Measurements from ENCODE around the gene NUP62. TPM values are rescaled to one million over a fixed set of nuclear protein-coding genes. Genes with fewer than 3 reads are reported as not detected.
"Not testable (repeated sequence)": the region's sequence is repeated elsewhere in the genome, so short reads cannot be mapped to it uniquely, and the experiment has no call there.

The NUP62 gene
- 10 to 100 TPM; 15.0 to 22.3 (median 16.4) TPM for polyA plus RNA-seq

DNA sequence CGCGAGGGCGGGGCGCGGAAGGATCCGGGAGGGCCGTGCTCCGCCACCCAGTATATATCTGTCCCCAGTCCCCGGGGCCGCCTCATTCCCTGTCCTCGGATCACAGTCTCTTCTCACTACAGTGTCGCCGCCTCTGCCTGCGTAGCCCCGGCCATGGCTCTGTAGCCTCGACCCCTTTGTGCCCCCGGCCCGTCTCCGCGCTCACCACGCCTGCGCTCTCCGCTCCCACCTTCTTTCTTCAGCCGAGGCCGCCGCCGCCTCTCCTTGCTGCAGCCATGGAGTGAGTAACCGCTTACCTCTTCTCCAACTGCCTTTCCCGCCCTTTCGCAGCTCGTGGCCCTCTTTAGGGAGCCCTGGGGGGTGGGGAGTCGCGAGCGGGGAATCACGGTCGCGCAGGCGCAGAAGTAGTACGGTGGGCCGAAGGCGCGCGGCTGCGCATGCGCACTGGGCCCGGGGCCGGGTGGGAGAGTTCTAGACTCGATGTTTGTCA, at the start of gene NUP62, which contains the start of gene ATF5:
Gene NUP62 (minus strand): TSS at position 384 of the 490 bp plus-strand sequence. CDS start 19,697 bp downstream, outside the sequence.
Gene ATF5 (plus strand): TSS at position 85 of the 490 bp plus-strand sequence. CDS start 1,646 bp downstream, outside the sequence.
- 0 to 1% (median 1%) methylated on average over 41 to 48 of the region's 48 CpGs for WGBS, 3 donors

DNA sequence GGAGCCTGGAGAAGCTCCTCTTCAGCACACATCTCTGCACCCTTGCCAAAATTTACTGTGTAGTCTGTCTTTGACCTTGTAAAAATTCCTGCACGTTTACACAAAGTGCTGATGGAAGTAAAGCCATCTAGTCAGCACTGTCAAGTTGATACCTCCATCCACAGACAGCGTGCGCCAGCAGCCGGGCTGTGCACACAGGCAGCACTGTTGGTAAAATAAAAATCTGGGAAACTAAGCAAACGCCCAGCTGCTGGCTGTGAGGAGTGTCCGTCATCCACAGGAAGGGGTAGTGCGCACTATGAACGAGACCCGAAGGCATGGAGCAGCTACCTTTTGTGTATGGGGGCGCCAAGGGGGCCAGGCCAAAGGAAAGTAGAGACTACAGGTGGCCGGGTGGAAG, 49.0 kb upstream of the NUP62 start:
- no peak overlapping the region for H3K27ac ChIP-seq (ENCODE audit: low read depth, low read length)
- WGBS, 3 donors = 82 to 88% (median 84%) methylated on average over 11 of the region's 11 CpGs

More for the DNA sequence above, at the start of gene NUP62, which contains the start of gene ATF5:
- H3K27ac ChIP-seq (ENCODE audit: low read depth, low read length) = peak within 1 kb of the TSS; percentile 59

DNA sequence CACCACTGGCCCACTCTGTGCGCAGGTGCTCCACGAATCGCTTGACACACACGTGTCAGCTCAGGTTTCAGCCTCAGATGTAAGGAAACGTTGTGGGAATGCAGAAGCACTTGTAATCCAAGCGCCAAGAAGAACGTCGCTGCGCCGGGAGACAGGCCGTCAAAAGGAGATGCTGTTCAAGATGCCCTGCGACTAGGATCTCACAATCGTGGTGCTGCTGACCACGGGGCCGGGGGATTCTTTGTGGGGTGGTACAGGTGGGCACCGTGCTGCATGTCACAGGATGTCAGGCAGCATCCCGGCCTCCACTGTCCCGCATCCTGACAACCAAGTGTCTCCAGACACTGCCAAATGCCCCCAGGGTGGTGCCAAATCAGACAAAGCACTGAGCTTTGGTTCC, 48.6 kb upstream of the NUP62 start:
- no peak overlapping the region for H3K27ac ChIP-seq (ENCODE audit: low read depth, low read length)
- WGBS, 3 donors = 82 to 91% (median 85%) methylated on average over 18 of the region's 18 CpGs

DNA sequence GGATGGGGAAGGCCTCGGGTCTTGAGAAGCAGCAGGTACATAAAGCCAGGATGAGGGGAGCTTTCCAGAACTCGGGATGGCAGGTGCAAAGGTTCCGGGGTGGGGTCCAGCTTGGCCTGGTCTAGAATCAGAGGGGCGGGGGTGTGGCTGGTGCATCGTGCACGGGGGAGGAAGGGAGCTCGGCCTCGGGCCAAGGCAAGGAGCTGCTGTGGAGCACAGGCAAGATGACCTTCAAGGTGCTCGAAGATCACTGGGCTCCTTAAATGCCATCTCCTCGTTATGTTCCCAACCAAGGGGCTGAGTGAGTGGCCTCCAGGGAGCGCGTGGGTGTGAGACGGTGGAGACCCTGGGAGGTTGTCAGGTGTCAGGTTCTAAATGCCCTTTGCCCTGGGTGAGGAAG, 47.8 kb upstream of the NUP62 start:
- H3K27ac ChIP-seq (ENCODE audit: low read depth, low read length) = no peak overlapping the region
- 82 to 89% (median 87%) methylated on average over 13 of the region's 13 CpGs for WGBS, 3 donors

GRCh38 chr19:49976496-49976895, 47.2 kb upstream of the NUP62 start:
- 61 to 75% (median 70%) methylated on average over 3 of the region's 3 CpGs for WGBS, 3 donors

DNA sequence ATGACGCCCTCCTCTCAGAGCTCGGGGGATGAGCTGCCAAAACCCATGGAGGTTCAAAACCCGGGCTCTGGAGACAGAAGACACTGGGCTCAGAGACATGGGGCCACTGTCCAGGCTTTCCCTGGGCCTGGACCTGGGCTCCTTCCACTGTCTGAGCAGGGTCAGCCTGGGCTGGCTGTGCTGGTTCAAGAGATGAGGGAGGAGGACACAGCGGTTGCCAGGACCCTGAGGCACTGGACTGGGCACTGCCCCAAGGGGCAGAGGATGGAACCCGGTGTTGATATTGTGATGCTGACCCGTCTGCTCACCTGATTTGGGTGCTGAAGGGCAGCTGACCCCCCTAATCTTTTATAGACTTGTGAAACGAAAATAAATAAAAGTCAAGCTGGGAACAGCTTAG, 45.7 kb upstream of the NUP62 start:
- WGBS, 3 donors = 83 to 87% (median 84%) methylated on average over 7 of the region's 7 CpGs
- H3K27ac ChIP-seq (ENCODE audit: low read depth, low read length) = no peak overlapping the region

More at GRCh38 chr19:49976496-49976895, 47.2 kb upstream of the NUP62 start:
- no peak overlapping the region for H3K27ac ChIP-seq (ENCODE audit: low read depth, low read length)

- no peak overlapping the region for H3K27ac ChIP-seq (ENCODE audit: low read depth, low read length)
- 65 to 91% (median 74%) methylated on average over 18 of the region's 18 CpGs for WGBS, 3 donors
Observed at GRCh38 chr19:49973987-49974386, 44.7 kb upstream of the NUP62 start.

- WGBS, 3 donors = 82 to 86% (median 86%) methylated on average over 6 of the region's 6 CpGs
- H3K27ac ChIP-seq (ENCODE audit: low read depth, low read length) = no peak overlapping the region
Observed at GRCh38 chr19:49972841-49973240, 43.5 kb upstream of the NUP62 start.

- WGBS, 3 donors = 8 to 70% (median 69%) methylated on average over 7 to 12 of the region's 12 CpGs
- H3K27ac ChIP-seq (ENCODE audit: low read depth, low read length) = no peak overlapping the region
Observed at GRCh38 chr19:49971991-49972411, 42.7 kb upstream of the NUP62 start.

DNA sequence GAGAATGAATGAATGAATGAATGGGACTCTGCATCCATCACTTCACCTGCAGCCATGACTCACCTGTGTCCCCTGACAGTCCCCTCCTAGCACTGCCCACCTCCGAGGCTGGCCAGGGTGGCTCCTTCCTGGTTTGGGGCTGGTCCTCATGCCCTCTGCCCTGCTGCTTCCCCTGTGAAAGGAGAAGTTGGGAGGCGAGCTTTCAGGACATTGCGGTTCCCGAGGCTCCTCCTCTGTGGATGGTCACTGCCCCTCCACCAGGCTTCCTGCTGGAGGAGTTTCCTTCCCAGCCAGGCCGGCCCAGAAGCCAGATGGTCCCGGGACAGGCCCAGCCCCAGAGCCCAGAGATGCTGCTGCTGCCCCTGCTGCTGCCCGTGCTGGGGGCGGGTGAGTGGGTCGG, 40.1 kb upstream of the NUP62 start:
- H3K27ac ChIP-seq (ENCODE audit: low read depth, low read length) = not testable (repeated sequence)
- whole genome bisulfite sequencing, 3 donors = 10 to 44% (median 11%) methylated on average over 4 of the region's 9 CpGs

- H3K27ac ChIP-seq (ENCODE audit: low read depth, low read length) = no peak overlapping the region
- WGBS, 3 donors = 56 to 80% (median 60%) methylated on average over 5 of the region's 5 CpGs
Observed at GRCh38 chr19:49968279-49968922, 39.1 kb upstream of the NUP62 start.

DNA sequence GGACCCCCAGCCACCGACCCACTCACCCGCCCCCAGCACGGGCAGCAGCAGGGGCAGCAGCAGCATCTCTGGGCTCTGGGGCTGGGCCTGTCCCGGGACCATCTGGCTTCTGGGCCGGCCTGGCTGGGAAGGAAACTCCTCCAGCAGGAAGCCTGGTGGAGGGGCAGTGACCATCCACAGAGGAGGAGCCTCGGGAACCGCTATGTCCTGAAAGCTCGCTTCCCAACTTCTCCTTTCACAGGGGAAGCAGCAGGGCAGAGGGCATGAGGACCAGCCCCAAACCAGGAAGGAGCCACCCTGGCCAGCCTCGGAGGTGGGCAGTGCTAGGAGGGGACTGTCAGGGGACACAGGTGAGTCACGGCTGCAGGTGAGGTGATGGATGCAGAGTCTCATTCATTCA, 31.7 kb upstream of the NUP62 start, which contains the start of gene SIGLEC11:
Gene SIGLEC11 (minus strand): TSS at position 193 of the 400 bp plus-strand sequence. CDS start 91 bp downstream, at position 102.
- not testable (repeated sequence) for H3K27ac ChIP-seq (ENCODE audit: low read depth, low read length)
- 40 to 68% (median 54%) methylated on average over 5 of the region's 10 CpGs for WGBS, 3 donors

DNA sequence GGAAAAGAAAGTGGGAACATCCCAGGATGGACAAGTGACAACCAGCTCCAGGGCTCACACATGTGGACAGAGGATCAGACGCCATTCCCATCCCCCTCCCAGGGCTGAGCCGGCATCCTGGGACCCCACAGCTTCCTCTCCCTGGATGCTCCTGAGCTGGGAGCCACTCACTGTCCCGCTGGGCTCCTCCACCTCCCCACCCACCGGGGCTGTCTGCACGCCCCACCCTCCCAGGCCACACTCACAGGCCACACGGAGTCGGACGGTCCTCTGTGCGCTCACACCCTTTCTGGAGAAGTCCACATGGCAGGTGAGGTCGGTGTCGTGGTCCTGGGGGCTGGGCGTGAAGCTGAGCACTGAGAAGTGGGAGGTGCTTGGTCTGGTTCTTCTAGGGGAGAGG, 30.6 kb upstream of the NUP62 start:
- WGBS, 3 donors = 20 to 43% methylated on average over 1 to 2 of the region's 12 CpGs; no CpG with 5 or more reads in 1 of the 3 donors
- H3K27ac ChIP-seq (ENCODE audit: low read depth, low read length) = not testable (repeated sequence)

- H3K27ac ChIP-seq (ENCODE audit: low read depth, low read length) = not testable (repeated sequence)
- 45 to 67% (median 63%) methylated on average over 13 of the region's 13 CpGs for whole genome bisulfite sequencing, 3 donors
Observed at GRCh38 chr19:49958596-49958995, 29.3 kb upstream of the NUP62 start.

DNA sequence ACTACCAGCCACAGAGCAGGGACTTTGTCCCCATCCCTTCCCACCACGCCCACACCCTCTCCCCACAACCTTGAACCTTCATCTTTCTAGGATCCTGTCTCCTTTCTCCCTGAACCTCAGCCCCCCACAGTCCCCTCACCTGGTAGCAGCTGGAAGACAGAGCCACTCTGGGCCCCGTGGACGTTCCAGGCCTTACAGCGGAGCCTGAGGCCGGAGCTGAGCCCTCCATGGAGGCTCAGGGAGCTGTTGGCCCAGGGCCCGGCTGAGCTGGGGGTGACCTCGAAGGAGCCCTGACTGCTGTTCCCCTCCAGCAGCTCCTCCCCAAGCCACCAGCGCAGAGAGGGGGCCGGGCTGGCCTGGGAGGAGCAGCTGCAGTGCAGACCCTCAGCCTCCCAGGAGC, 28.8 kb upstream of the NUP62 start:
- 34 to 69% (median 49%) methylated on average over 8 to 9 of the region's 9 CpGs for WGBS, 3 donors
- H3K27ac ChIP-seq (ENCODE audit: low read depth, low read length) = not testable (repeated sequence)

DNA sequence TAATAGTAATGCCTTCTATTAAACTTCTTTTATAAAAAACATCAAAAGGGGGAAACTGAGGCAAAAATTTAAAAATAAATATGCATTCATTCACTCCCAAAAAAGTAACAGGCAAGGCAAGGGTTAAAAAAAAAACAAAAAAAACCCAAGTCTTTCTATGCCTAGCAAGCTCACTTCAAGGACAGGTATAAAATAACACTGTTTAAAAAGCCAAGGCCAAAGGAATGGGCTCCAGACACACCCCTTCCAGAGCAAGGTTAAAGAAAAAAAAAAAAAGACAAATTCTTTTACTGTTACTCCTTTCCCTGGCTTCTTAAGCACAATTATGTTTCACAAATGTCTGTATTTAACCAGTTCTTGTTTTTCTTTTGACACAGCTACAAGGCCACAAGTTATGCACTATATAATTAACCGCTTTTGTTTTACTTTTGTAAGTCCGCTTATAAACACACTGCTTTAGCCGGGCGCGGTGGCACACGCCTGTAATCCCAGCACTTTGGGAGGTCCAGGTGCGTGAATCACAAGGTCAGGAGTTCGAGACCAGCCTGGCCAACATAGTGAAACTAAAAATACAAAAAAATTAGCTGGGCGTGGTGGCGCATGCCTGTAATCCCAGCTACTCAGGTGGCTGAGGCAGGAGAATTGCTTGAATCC, 28.1 kb upstream of the NUP62 start:
- 37 to 84% (median 83%) methylated on average over 10 of the region's 10 CpGs for WGBS, 3 donors
- H3K27ac ChIP-seq (ENCODE audit: low read depth, low read length) = no peak overlapping the region

GRCh38 chr19:49956115-49956495, 26.8 kb upstream of the NUP62 start:
- H3K27ac ChIP-seq (ENCODE audit: low read depth, low read length) = no peak overlapping the region
- WGBS, 3 donors = 38 to 62% (median 62%) methylated on average over 9 of the region's 9 CpGs

DNA sequence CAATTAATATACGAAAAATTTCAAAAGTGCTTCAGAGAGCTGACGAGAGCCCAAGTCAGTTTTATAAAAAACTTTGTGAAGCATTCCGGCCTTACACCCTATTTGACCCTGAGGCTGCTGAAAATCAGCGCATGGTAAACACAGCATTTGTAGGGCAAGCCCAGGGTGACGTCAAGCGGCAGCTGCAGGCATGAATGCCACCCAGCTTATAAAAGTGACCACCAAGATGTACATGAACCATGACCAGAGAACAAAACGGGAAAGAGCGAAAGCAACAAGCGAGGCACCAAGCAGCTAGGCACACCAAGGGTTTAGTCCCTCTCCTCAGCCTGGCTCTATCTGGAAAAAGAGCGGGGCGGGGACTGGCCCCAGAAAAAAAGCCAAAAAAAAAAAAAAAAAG, 25.6 kb upstream of the NUP62 start:
- WGBS, 3 donors = 30 to 64% (median 51%) methylated on average over 11 of the region's 11 CpGs
- no peak overlapping the region for H3K27ac ChIP-seq (ENCODE audit: low read depth, low read length)

GRCh38 chr19:49954092-49954829, 25.0 kb upstream of the NUP62 start:
- no peak overlapping the region for H3K27ac ChIP-seq (ENCODE audit: low read depth, low read length)
- 11 to 16% (median 15%) methylated on average over 12 of the region's 12 CpGs for WGBS, 3 donors

All from adipose tissue (tissue), 3 donors.